GM21825 (cell line): ENCODE data around the gene AIPL1.

Experiments used
- ATAC-seq: cut with Tn5 transposase; IDR thresholded peaks from one replicate; pipeline ENCODE4 v1.9.1; 2021; ENCODE audit warnings: mild to moderate bottlenecking, moderate library complexity; ENCODE audit not compliant: unreplicated experiment

The AIPL1 gene

GRCh38 chr17:6423931-6424330, 11.0 kb downstream of the AIPL1 start:
- no peak for ATAC-seq

DNA sequence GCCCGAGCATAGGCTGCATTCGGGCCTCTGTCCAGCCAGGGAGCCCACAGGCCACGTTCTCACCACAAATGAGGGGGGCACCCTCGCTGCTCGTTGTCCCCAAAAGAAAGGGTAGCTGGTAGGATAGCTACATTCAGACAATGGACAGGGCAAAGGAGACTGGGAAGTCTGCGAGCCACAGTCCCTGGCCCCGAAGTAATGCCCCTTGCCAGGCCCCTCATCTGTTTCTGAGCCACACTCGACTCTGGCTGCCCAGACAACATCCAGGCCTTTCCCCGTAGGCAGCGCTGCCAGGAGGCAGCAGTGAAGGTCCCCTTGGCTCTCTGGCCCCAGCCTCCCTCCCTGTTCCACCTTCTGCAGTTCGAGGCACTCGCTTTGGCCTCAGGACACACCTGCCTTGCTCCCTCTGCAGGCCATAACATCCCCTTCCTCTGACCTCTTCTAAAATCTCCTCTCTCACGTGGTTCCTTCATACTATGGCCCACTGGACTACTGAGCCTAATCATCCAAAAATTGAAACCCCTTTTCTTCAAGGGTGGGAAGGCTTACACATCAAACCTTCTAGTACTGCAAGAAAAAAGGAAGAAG, 12.2 kb downstream of the AIPL1 start:
- ATAC-seq: no peak

- ATAC-seq: no peak
These were observed 13.0 kb downstream of the AIPL1 start for GRCh38 chr17:6421700-6422604.

DNA sequence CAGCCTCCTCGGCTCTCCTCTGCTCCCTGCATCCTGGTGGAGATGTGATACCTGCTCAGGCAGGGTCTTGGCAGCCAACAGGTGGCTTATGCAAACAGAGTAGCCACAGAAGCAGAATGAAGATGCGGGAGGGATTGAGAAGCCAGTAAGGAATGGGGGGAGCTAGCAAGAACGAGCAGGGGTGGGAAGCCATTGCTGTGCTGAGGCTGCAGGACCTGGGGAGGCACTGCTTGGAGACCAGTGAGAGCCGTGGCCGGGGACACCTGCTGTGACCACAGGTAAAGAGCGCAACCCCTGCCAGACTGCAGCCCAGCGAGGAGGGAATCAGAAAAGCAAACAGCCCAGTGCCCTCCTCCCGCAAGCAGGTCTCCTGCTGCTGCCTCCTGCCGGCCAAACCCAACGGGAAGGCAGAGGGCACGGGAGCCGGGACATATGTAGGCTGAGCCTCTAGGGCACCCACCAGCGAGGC, 14.7 kb downstream of the AIPL1 start:
- ATAC-seq: no peak

DNA sequence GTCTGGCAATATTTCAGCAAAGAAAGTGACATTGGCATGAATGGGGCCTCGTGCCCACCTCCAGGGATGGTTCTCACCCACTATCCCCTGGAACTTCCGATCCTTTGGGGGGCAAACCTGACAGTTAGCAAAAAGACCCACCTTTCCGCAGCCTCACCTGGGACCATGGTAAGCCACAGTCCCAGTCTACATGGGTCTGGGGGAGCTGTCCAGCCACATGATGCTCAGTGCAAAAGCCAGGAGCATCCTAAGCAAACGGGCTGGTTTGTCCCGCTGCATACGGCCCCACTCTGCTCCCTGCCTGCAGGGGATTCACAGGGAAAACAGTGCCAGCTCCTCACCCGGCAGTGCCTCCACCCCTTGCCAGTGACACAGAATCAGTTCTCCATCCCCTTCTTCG, 19.3 kb downstream of the AIPL1 start:
- ATAC-seq: no peak

DNA sequence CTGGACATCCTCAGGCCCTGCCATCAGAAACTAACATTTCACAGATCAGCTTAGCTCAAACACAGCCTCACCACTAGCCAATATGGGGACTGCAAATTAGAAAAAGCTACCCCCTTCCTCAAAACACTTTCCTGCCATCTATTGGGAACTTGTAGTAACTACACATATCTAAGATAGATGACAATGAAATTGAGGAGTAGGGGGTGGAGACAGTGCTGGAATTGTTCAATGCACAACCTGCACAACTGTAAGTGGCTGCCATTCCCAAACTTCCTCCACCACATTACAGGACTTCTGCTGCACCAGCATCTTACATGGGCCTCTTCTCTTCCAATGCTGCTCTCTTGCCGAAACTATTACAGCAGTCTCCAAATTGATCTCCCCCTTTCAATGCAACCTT, 21.9 kb downstream of the AIPL1 start:
- ATAC-seq: no peak

- ATAC-seq: no peak
These were observed 26.2 kb downstream of the AIPL1 start for GRCh38 chr17:6408735-6409134.

- no peak for ATAC-seq
These were observed 26.6 kb downstream of the AIPL1 start for GRCh38 chr17:6408276-6408675.

DNA sequence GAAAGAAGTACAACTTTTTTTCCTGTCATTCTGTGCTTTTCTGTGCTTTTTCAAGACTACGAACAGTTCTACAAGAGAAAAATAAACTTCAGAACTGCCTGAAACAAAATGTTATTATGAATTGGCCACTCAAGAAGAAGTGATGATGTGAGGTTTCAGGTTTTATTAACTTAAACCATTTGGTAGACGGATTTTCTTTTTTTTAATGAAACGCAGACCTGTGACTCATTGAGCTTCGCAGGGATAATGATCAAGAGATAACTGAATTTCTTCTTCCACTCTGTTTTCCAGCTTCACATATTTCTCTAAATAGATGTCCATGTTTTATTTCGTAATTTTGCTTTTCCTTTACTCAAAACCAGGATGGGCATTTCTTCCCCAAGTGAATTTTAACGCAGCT, 32.7 kb downstream of the AIPL1 start:
- ATAC-seq: no peak

DNA sequence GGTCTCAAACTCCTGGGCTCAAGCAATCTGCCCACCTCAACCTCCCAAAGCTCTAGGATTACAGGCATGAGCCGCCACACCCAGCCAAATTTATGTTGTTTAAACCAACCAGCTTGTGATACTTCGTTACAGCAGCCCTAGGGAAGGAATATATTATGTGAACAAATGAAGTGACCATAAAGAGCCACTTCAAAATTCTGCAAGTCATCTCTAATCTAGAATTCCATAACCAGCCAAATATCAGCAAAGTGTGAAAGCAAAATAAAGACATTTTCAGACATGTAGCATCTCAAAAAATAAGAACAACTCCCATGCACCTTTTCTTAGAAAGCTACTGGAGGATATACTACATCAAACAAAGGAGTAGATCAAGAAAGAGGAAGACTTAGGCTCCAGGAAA, 36.0 kb downstream of the AIPL1 start:
- no peak for ATAC-seq

DNA sequence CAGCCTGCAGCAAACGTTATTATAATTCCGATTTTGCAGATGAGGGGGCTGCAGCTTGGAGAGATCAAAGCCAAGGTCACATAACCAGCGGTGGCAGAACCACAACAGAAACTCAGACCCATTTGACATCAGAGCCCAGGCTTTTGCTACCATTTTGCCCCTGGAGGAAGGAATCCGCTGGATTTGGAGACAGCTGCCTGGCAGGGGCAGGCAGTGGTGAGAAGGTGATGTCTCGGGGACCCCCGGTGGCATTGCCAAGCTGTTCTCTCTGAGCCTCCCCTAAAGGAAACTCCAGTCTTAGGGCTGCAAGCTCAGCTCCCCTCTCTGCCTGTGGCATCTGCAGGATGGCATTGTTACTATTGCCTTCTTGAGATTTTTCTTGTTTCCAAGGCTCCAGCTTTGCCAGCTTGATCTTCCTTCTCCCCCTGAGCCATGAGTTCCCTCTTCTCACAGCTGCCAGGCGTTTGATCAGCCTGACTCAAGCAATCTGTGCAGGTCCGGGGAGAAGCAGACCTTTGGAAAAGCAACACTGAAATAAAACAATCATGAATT, 40.8 kb downstream of the AIPL1 start:
- no peak for ATAC-seq

GRCh38 chr17:6393351-6393952, 41.5 kb downstream of the AIPL1 start:
- ATAC-seq: no peak

- no peak for ATAC-seq
These were observed 42.1 kb downstream of the AIPL1 start for GRCh38 chr17:6392609-6393350.

- no peak for ATAC-seq
These were observed 46.5 kb downstream of the AIPL1 start for GRCh38 chr17:6388416-6388815.

GRCh38 chr17:6387858-6388257, 47.1 kb downstream of the AIPL1 start:
- no peak for ATAC-seq

GRCh38 chr17:6387442-6387841, 47.5 kb downstream of the AIPL1 start:
- ATAC-seq: no peak

DNA sequence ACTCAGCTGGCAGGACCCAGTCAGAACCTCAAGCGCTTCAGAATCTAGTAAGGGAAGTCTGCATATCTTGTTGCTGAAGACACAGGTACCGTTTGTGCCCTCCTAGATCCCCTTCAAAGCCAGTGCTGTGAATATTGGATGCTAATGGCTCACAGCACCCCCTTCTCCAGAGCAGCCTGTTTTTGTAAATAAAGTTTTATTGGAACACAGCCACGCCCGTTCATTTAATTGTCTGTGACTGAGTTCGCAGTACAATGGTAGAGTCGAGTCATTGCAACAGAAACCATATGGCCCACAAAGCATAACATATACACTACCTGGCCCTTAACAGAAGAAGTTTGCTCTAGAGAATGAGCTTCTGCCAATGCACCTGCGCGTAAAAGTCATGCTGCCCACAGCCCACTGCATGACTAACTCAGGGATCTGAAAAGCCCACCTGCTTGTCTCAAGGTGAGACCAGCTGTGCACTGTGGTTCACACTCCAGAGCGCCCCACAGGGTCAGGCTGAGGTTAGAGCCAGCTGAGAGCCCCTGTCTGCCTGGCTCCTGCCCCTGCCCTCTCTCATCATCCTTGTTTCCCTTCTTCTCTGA, 48.8 kb downstream of the AIPL1 start:
- no peak for ATAC-seq

GRCh38 chr17:6384481-6384880, 50.4 kb downstream of the AIPL1 start:
- no peak for ATAC-seq

GRCh38 chr17:6381526-6382465, 53.1 kb downstream of the AIPL1 start:
- ATAC-seq: no peak
